SK-N-SH treated with all-trans-retinoic acid at 6 μM for 48 hours (cell line): ENCODE measurements around the gene KLF13.

Source experiments
- ATAC-seq: fragments of 200-7000 bp; cut with Tn5 transposase; 3 replicates; pipeline ENCODE4 v1.9.1; 2020; ENCODE audit warnings: mild to moderate bottlenecking, moderate library complexity
- ARNTL ChIP-seq: fragments of 450-650 bp; formaldehyde crosslinking; IDR thresholded peaks from 2 replicates; pipeline ENCODE4 v1.5.0; 2020; ENCODE audit warnings: low read depth, mild to moderate bottlenecking, moderate library complexity, borderline replicate concordance
- BACH2 ChIP-seq: fragments of 250-450 bp; sonication (Bioruptor Pico); IDR thresholded peaks from 2 replicates; pipeline ENCODE4 v1.9.0; 2021; ENCODE audit warnings: mild to moderate bottlenecking, borderline replicate concordance
- CSRNP3 ChIP-seq: fragments of 250-450 bp; sonication (Bioruptor Pico); IDR thresholded peaks from 2 replicates; pipeline ENCODE4 v1.5.1; 2021; ENCODE audit warnings: mild to moderate bottlenecking, moderate library complexity
- ESRRG ChIP-seq: fragments of 250-450 bp; sonication (Bioruptor Pico); IDR thresholded peaks from 2 replicates; pipeline ENCODE4 v1.6.1; 2021; ENCODE audit warnings: mild to moderate bottlenecking
- ISL1 ChIP-seq: fragments of 250-450 bp; sonication (Bioruptor Pico); IDR thresholded peaks from 2 replicates; pipeline ENCODE4 v2.1.2; 2022; ENCODE audit warnings: mild to moderate bottlenecking, moderate library complexity
- OSR1 ChIP-seq: fragments of 250-450 bp; sonication (Bioruptor Pico); IDR thresholded peaks from 2 replicates; pipeline ENCODE4 v1.8.0; 2022; ENCODE audit warnings: moderate library complexity, mild to moderate bottlenecking, inconsistent platforms
- PATZ1 ChIP-seq: fragments of 250-450 bp; sonication (Bioruptor Pico); IDR thresholded peaks from 2 replicates; pipeline ENCODE4 v1.8.0; 2020; ENCODE audit warnings: mild to moderate bottlenecking, moderate library complexity, borderline replicate concordance
- POU6F1 ChIP-seq: fragments of 250-450 bp; sonication (Bioruptor Pico); IDR thresholded peaks from 2 replicates; pipeline ENCODE4 v1.8.0; 2021; ENCODE audit warnings: low read depth, mild to moderate bottlenecking, moderate library complexity, borderline replicate concordance
- PPARA ChIP-seq: fragments of 250-450 bp; sonication (Bioruptor Pico); IDR thresholded peaks from 2 replicates; pipeline ENCODE4 v1.5.0; 2020; ENCODE audit warnings: mild to moderate bottlenecking, borderline replicate concordance
- SNAI2 ChIP-seq: fragments of 250-450 bp; sonication (Bioruptor Pico); IDR thresholded peaks from 2 replicates; pipeline ENCODE4 v1.5.0; 2020; ENCODE audit warnings: mild to moderate bottlenecking, moderate library complexity
- TCF4 ChIP-seq: fragments of 250-450 bp; sonication (Bioruptor Pico); IDR thresholded peaks from 2 replicates; pipeline ENCODE4 v1.8.0; 2021; ENCODE audit warnings: mild to moderate bottlenecking, moderate library complexity, borderline replicate concordance
- TOX ChIP-seq: fragments of 250-450 bp; sonication (Bioruptor Pico); IDR thresholded peaks from 2 replicates; pipeline ENCODE4 v1.8.0; 2021; ENCODE audit warnings: mild to moderate bottlenecking, moderate library complexity, borderline replicate concordance
- ZFP30 ChIP-seq: fragments of 450-650 bp; formaldehyde crosslinking; IDR thresholded peaks from 2 replicates; pipeline ENCODE4 v1.5.0; 2022; ENCODE audit warnings: mild to moderate bottlenecking, moderate library complexity
- ZNF565 ChIP-seq: fragments of 450-650 bp; formaldehyde crosslinking; conservative IDR thresholded peaks from 2 replicates; pipeline ENCODE4 v1.5.0; 2020; ENCODE audit warnings: low read depth, mild to moderate bottlenecking, moderate library complexity
- ZNF8 ChIP-seq: fragments of 450-650 bp; formaldehyde crosslinking; IDR thresholded peaks from 2 replicates; pipeline ENCODE4 v1.5.0; 2020; ENCODE audit warnings: mild to moderate bottlenecking, moderate library complexity
- TF ChIP-seq, protein P1 (sequence below): fragments of 250-450 bp; sonication (Bioruptor Pico); IDR thresholded peaks from 2 replicates; pipeline ENCODE4 v1.5.1; 2020; ENCODE audit warnings: low read depth, mild to moderate bottlenecking, moderate library complexity

The KLF13 gene

DNA sequence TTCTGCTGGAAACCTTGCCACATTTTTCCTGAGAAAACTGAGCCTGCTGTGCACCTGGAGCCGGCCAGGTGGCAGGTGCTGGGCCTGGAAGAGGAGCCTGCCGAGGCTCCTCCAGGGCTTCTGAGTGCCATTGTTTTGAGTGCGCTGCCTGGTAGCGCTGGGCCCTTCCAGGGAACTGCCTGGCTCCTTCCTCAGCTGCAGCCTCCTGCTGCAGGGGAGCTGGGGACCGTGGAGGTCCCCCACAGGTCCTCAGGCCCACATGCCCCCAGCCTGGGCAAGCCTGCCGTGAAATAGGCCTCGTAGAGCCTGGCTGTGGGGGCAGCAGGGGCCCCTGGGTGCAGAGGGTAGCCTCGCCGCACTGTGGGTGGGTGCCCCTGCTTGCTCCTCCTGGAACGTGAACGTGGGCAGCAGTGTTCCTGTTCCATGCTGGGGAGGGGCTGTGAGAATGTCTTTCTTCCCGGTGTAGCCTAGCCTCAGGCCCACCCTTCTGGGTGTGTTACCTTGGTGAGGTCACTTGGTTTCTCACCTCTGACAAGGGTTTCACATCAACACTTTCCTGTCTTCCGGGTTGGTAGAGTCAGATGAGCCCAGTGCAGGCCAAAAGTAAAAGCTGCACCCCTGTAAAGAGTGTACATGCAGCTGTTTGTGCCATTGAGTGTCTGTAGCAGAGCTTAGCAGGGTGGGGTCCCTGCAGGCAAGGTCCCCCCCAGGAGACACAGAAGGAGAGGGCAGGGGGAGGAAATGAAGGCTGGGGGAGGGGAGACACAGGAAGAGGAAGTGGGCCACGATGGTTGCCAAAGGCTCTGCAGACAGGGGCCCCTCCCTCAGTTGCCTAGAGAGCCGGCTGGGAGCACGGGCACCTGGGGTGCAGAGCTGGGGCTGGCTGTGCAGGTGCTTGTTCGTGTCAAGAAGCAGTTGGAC lies 34.5 kb downstream of the KLF13 start:
- no peak for ATAC-seq
- no peak for TF ChIP-seq ISL1 (CRISPR knock-in tag)
- TF ChIP-seq, all 23 proteins: peak for 0

DNA sequence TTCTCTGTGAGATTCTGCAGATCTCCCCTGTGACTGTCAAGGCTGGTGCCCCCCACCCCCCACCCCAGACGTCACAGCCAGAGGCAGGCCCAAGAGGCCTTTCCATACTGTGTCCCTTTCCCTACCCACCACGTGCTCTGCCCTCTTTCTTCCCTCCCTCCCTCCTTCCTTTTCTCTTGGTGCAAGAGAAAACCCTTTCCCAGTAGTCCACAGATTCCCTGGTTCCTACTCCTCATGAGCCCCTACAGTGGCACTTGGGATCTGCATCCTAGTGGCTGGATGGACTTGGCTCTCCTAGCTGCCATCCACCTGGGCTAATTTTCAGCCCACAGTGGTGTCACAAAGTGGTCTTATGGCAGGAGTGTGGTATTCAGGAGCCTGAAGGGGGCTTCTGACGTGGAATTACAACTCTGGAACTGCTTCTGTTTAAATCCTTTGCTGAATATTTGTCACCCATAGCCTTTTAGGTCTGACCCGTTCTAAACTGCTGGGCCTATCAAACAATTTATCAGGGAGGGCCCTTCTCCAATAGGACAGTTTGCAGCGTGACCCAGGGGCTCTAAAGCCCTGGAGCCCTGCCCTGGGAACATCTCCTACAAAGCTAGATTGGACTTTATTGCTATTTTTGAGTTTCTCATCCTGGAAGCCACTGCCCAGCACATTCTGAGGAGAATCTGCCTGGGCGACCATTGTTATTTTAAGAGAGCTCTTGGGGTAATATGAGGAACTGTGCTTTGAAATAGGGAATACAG lies 35.3 kb downstream of the KLF13 start:
- peak; percentile 15; the same call in 2 of the 3 replicates for ATAC-seq

DNA sequence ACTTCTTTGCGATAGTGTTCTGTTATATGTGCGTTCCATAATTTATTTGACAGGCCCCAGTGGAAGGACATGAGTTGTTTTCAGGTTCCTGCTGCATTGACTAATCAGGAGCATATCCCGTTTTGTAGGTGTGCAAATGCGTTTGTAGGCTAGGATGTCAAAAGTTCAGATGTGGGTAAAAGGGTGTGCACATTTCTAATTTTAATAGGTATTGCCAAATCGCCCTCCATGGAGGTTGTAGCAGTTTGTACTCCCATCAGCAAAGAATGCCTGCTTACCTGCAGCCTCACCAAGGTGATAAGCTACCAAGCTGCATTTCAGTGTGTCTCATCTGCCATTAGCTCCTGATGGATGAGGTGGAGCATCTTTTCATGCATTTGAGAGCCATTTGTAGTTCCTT lies 36.3 kb downstream of the KLF13 start:
- ATAC-seq, result no peak
- TF ChIP-seq CSRNP3 (CRISPR knock-in tag) (no peak), ESRRG (no peak), ZNF8 (no peak), ZFP30 (CRISPR knock-in tag) (no peak), PPARA (no peak), OSR1 (CRISPR knock-in tag) (no peak)

More for the DNA sequence above, 35.3 kb downstream of the KLF13 start:
- no peak for TF ChIP-seq PATZ1 (CRISPR knock-in tag)
- TF ChIP-seq TOX (CRISPR knock-in tag), result no peak

DNA sequence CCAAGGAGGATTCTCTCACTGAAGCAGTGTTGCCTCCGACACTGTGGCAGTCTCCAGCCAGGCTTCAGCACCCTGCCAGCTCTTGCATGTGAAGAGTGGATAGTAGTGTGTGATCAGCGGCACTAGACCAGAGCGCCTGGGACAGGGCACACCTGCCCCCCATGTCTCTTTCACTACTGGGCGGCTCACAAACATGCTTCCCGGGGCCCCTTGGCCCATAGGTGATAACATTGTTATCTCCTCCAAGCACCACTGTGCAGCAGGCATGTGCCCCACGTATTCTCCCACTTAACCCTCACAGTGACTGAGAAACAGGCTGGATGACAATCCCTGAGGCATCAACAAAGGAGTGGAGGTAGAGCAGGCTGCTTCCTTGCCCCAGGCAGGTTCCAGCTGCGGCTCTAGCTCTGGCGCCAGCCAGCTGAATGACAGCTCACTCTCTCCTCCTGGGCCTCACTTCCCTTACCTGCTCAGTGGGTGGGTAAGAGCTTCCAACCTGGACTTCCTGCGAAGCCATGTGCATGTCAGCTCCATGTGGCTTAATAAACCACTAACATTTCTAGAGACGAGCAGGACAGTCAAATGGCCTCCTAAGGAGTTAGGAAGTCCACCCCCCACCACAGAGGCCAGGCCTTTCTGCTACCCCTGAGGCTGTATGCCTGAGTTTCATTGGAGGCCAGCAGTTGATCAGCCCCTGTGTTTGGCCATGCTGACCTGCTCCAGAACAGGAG lies 37.8 kb downstream of the KLF13 start:
- ATAC-seq, result no peak
- no peak for TF ChIP-seq ZNF565 (CRISPR knock-in tag)

DNA sequence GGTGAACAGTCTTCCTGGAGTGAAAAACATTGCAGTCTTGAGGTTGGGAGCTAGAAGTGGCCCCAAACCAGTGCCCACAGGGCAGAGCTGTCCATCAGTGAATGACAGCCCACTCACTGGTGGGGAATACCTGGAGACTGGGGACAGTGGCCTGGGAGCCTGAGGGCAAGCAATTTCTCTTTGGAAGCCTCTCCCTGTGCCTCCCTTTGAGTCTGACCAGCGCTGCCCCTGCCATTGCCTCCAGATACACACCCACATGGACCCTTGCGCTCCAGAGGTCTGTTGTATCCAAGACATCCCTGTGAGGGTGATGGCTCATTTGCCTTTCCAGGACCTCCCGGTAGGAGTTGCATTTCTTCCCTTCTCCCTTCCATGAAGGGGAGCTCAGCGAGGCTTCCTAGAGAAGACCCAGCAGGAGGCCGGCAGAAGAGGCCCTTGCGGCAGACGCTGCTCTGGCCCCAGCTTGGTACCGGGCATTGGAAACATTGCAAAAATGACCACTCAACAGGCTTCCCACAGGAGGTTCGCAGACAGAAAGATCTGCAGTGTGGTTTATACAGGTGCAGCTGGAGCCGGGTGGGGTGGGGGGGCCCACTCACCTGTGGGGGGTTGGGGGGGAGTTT lies 38.5 kb downstream of the KLF13 start:
- no peak for ATAC-seq
- TF ChIP-seq CSRNP3 (CRISPR knock-in tag) (no peak), TCF4 (no peak), ARNTL (CRISPR knock-in tag) (no peak), PPARA (no peak), ZNF565 (CRISPR knock-in tag) (no peak), PATZ1 (CRISPR knock-in tag) (no peak), BACH2 (CRISPR knock-in tag) (no peak), ESRRG (no peak), OSR1 (CRISPR knock-in tag) (no peak), TOX (CRISPR knock-in tag) (no peak), SNAI2 (CRISPR knock-in tag) (no peak), POU6F1 (CRISPR knock-in tag) (no peak)
- TF ChIP-seq, protein P1, sequence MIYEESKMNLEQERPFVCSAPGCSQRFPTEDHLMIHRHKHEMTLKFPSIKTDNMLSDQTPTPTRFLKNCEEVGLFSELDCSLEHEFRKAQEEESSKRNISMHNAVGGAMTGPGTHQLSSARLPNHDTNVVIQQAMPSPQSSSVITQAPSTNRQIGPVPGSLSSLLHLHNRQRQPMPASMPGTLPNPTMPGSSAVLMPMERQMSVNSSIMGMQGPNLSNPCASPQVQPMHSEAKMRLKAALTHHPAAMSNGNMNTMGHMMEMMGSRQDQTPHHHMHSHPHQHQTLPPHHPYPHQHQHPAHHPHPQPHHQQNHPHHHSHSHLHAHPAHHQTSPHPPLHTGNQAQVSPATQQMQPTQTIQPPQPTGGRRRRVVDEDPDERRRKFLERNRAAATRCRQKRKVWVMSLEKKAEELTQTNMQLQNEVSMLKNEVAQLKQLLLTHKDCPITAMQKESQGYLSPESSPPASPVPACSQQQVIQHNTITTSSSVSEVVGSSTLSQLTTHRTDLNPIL (CRISPR knock-in tag), result no peak
